ENCODE measurements around the gene FNDC3A. TPM values are rescaled to one million over a fixed set of nuclear protein-coding genes. Genes with fewer than 3 reads are reported as not detected.
"Not testable (repeated sequence)": the region's sequence is repeated elsewhere in the genome, so short reads cannot be mapped to it uniquely, and the experiment has no call there.

Gene FNDC3A
- total RNA-seq, 1 donor from 2014 or later, result 74.6 TPM

- peak; percentile 26 for DNase-seq (ENCODE audit: low spot score)
Measured at GRCh38 chr13:48975101-48975855, 434 bp upstream of the FNDC3A start.

GRCh38 chr13:48976576-48977285, 1.0 kb downstream of the FNDC3A start:
- DNase-seq (ENCODE audit: low spot score), result peak; percentile 85

GRCh38 chr13:48977286-48977625, 1.5 kb downstream of the FNDC3A start:
- no peak for DNase-seq (ENCODE audit: low spot score)

GRCh38 chr13:48977973-48978372, 2.3 kb downstream of the FNDC3A start:
- no peak for DNase-seq (ENCODE audit: low spot score)

- no peak for DNase-seq (ENCODE audit: low spot score)
Measured at GRCh38 chr13:48978942-48979601, 3.4 kb downstream of the FNDC3A start.

GRCh38 chr13:48979892-48980291, 4.2 kb downstream of the FNDC3A start:
- no peak for DNase-seq (ENCODE audit: low spot score)

- DNase-seq (ENCODE audit: low spot score), result no peak
Measured at GRCh38 chr13:48983331-48983730, 7.6 kb downstream of the FNDC3A start.

- DNase-seq (ENCODE audit: low spot score), result no peak
Measured at GRCh38 chr13:48985756-48986155, 10.0 kb downstream of the FNDC3A start.

GRCh38 chr13:48990900-48991299, 15.2 kb downstream of the FNDC3A start:
- DNase-seq (ENCODE audit: low spot score), result no peak

GRCh38 chr13:48993150-48993549, 17.4 kb downstream of the FNDC3A start:
- DNase-seq (ENCODE audit: low spot score), result no peak

GRCh38 chr13:48994706-48995105, 19.0 kb downstream of the FNDC3A start:
- no peak for DNase-seq (ENCODE audit: low spot score)

GRCh38 chr13:48998641-48999292, 23.1 kb downstream of the FNDC3A start:
- DNase-seq (ENCODE audit: low spot score), result no peak

GRCh38 chr13:49000247-49000646, 24.5 kb downstream of the FNDC3A start:
- no peak for DNase-seq (ENCODE audit: low spot score)

GRCh38 chr13:49018986-49019635, 43.4 kb downstream of the FNDC3A start:
- not testable (repeated sequence) for DNase-seq (ENCODE audit: low spot score)

GRCh38 chr13:49020328-49020727, 44.6 kb downstream of the FNDC3A start:
- DNase-seq (ENCODE audit: low spot score), result no peak

GRCh38 chr13:49020940-49021553, 45.3 kb downstream of the FNDC3A start:
- DNase-seq (ENCODE audit: low spot score), result no peak

- DNase-seq (ENCODE audit: low spot score), result no peak
Measured at GRCh38 chr13:49021953-49022352, 46.2 kb downstream of the FNDC3A start.

- DNase-seq (ENCODE audit: low spot score), result no peak
Measured at GRCh38 chr13:49022472-49023144, 46.9 kb downstream of the FNDC3A start.

GRCh38 chr13:49023431-49023830, 47.7 kb downstream of the FNDC3A start:
- DNase-seq (ENCODE audit: low spot score), result no peak

- DNase-seq (ENCODE audit: low spot score), result no peak
Measured at GRCh38 chr13:49026851-49027250, 51.1 kb downstream of the FNDC3A start.

GRCh38 chr13:49029570-49029969, 53.9 kb downstream of the FNDC3A start:
- no peak for DNase-seq (ENCODE audit: low spot score)

All from mucosa of gallbladder (tissue), 1 donor.